ENCODE data around the gene GRID1. TPM values are rescaled to one million over a fixed set of nuclear protein-coding genes. Genes with fewer than 3 reads are reported as not detected.

GRID1 gene
- total RNA-seq, 1 experiment from 2014 or later: 0.37 TPM

DNA sequence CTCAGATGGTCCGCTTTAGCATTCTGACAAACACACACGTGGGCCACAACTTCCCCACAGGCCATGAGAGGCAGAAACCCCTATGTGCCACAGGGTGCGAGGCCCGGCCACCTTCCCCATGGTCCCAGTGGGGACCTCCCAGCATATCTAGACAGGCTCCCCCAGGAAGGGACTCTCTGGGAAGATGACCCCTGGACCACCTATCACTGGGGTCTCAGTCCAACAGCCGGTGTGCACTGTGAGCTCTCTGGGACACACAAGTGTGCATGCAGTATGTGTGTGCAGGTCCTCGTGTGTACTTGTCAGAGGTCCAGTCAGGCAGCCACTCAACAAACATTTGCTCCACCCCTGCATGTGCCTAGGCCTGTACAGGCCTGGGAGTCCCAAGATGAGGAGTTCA, 18.7 kb downstream of the GRID1 start:
- Mint-ChIP-seq H3K27ac (no peak overlapping the region), H3K27me3 (ENCODE audit: low read depth) (no peaks in the 10 kb centered on the region), H3K9me3 (no peaks in the 10 kb centered on the region), H3K4me3 (no peak overlapping the region), H3K4me1 (no peaks in the 10 kb centered on the region; the same call in 1 of the 2 replicates), H3K36me3 (no peaks in the 10 kb centered on the region)
- ATAC-seq (no peak), DNase-seq (ENCODE audit: low spot score) (no peak)
- TF ChIP-seq ETV6 (CRISPR knock-in tag; IDR thresholded peaks at IDR 0.05) (no peak), PRRX2 (CRISPR knock-in tag; IDR thresholded peaks at IDR 0.05) (no peak), ZBTB21 (CRISPR knock-in tag; IDR thresholded peaks at IDR 0.05; ENCODE audit: borderline replicate concordance) (no peak), EMX1 (CRISPR knock-in tag; IDR thresholded peaks at IDR 0.05) (no peak), ZNF416 (CRISPR knock-in tag; IDR thresholded peaks at IDR 0.05) (no peak), JUN (CRISPR knock-in tag; IDR thresholded peaks at IDR 0.05) (no peak), ZNF317 (CRISPR knock-in tag; IDR thresholded peaks at IDR 0.05; ENCODE audit: borderline replicate concordance, low read depth) (no peak), NR2C2 (CRISPR knock-in tag; IDR thresholded peaks at IDR 0.05) (no peak)
- TF ChIP-seq, protein P1, sequence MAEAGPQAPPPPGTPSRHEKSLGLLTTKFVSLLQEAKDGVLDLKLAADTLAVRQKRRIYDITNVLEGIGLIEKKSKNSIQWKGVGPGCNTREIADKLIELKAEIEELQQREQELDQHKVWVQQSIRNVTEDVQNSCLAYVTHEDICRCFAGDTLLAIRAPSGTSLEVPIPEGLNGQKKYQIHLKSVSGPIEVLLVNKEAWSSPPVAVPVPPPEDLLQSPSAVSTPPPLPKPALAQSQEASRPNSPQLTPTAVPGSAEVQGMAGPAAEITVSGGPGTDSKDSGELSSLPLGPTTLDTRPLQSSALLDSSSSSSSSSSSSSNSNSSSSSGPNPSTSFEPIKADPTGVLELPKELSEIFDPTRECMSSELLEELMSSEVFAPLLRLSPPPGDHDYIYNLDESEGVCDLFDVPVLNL (CRISPR knock-in tag; IDR thresholded peaks at IDR 0.05; ENCODE audit: borderline replicate concordance, low read depth): no peak
- TF ChIP-seq, protein P2, sequence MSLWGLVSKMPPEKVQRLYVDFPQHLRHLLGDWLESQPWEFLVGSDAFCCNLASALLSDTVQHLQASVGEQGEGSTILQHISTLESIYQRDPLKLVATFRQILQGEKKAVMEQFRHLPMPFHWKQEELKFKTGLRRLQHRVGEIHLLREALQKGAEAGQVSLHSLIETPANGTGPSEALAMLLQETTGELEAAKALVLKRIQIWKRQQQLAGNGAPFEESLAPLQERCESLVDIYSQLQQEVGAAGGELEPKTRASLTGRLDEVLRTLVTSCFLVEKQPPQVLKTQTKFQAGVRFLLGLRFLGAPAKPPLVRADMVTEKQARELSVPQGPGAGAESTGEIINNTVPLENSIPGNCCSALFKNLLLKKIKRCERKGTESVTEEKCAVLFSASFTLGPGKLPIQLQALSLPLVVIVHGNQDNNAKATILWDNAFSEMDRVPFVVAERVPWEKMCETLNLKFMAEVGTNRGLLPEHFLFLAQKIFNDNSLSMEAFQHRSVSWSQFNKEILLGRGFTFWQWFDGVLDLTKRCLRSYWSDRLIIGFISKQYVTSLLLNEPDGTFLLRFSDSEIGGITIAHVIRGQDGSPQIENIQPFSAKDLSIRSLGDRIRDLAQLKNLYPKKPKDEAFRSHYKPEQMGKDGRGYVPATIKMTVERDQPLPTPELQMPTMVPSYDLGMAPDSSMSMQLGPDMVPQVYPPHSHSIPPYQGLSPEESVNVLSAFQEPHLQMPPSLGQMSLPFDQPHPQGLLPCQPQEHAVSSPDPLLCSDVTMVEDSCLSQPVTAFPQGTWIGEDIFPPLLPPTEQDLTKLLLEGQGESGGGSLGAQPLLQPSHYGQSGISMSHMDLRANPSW (CRISPR knock-in tag; conservative IDR thresholded peaks at IDR 0.05; ENCODE audit: low read depth): no peak
- TF ChIP-seq, protein P3, sequence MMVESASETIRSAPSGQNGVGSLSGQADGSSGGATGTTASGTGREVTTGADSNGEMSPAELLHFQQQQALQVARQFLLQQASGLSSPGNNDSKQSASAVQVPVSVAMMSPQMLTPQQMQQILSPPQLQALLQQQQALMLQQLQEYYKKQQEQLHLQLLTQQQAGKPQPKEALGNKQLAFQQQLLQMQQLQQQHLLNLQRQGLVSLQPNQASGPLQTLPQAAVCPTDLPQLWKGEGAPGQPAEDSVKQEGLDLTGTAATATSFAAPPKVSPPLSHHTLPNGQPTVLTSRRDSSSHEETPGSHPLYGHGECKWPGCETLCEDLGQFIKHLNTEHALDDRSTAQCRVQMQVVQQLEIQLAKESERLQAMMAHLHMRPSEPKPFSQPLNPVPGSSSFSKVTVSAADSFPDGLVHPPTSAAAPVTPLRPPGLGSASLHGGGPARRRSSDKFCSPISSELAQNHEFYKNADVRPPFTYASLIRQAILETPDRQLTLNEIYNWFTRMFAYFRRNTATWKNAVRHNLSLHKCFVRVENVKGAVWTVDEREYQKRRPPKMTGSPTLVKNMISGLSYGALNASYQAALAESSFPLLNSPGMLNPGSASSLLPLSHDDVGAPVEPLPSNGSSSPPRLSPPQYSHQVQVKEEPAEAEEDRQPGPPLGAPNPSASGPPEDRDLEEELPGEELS (CRISPR knock-in tag; IDR thresholded peaks at IDR 0.05): no peak
- TF ChIP-seq, protein P4, sequence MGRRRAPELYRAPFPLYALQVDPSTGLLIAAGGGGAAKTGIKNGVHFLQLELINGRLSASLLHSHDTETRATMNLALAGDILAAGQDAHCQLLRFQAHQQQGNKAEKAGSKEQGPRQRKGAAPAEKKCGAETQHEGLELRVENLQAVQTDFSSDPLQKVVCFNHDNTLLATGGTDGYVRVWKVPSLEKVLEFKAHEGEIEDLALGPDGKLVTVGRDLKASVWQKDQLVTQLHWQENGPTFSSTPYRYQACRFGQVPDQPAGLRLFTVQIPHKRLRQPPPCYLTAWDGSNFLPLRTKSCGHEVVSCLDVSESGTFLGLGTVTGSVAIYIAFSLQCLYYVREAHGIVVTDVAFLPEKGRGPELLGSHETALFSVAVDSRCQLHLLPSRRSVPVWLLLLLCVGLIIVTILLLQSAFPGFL (CRISPR knock-in tag; IDR thresholded peaks at IDR 0.05; ENCODE audit: borderline replicate concordance): no peak
- TF ChIP-seq, protein P5, sequence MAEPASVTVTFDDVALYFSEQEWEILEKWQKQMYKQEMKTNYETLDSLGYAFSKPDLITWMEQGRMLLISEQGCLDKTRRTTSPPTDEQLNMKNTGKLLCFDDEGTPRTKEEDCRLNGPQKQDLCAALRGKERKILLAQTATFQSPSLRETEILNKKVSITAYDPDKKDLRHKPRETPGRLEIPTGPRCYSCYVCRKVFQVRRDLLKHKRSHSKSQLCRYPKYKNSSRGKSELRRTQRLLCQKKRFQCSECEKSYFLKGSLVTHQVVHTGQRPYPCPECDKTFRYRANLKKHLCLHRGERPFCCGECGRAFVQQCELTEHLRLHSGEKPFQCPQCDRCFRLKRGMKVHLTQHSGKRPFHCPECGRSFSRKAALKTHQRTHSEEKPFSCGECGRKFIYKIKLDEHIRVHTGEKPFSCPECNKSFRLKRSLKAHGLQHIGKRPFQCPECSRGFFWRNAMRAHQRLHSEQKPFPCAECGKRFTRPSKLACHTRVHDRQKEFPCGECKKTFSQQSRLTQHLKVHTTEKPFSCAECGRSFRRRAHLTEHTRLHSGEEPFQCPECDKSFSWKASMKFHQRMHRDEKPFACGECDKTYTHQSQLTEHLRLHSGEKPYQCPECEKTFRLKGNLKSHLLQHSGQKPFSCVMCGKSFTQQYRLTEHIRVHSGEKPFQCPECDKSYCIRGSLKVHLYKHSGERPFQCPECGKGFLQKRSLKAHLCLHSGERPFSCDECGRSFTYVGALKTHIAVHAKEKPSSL (CRISPR knock-in tag; conservative IDR thresholded peaks at IDR 0.05): no peak
- TF ChIP-seq, protein P6, sequence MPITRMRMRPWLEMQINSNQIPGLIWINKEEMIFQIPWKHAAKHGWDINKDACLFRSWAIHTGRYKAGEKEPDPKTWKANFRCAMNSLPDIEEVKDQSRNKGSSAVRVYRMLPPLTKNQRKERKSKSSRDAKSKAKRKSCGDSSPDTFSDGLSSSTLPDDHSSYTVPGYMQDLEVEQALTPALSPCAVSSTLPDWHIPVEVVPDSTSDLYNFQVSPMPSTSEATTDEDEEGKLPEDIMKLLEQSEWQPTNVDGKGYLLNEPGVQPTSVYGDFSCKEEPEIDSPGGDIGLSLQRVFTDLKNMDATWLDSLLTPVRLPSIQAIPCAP (CRISPR knock-in tag; IDR thresholded peaks at IDR 0.05): no peak
- TF ChIP-seq, protein P7, sequence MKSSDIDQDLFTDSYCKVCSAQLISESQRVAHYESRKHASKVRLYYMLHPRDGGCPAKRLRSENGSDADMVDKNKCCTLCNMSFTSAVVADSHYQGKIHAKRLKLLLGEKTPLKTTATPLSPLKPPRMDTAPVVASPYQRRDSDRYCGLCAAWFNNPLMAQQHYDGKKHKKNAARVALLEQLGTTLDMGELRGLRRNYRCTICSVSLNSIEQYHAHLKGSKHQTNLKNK (CRISPR knock-in tag; IDR thresholded peaks at IDR 0.05): no peak
- TF ChIP-seq, protein P8, sequence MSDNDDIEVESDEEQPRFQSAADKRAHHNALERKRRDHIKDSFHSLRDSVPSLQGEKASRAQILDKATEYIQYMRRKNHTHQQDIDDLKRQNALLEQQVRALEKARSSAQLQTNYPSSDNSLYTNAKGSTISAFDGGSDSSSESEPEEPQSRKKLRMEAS (CRISPR knock-in tag; IDR thresholded peaks at IDR 0.05): no peak
- CTCF ChIA-PET: interaction anchor here (1.0 to 4.5 kb wide), 9 partner anchors 13 to 238 kb away, joined by 4 to 98 read pairs (median 12); no protein-coding TSS in a partner anchor
- POLR2A ChIA-PET: interaction anchor here (0.7 kb wide), 1 partner anchor 1517 kb away, joined by 3 read pairs; no protein-coding TSS in a partner anchor

All from WTC11 (cell line).